ENCODE data around the gene ZNF691.

Gene ZNF691

DNA sequence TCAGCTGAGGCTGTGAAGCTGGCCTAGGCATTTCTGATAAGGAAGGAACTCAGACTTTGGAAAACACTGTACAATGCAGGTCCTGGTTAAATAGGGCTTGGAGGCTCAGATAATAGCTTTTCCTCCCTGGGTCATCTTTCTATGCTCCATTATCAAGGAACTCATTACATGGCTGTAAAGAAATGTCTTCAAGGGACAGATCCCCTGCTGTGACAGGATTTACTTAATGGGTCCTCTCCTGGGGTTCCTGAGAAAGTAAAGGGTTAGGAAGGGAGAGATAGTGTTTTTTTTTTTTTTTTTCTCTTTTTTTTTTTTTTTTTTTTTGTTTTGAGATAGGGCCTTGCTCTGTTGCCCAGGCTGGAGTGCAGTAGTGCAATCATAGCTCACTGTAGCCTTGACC is 15.1 kb upstream of the ZNF691 start:
- in situ Hi-C loops (cut with MboI; ENCODE audit: low sequenced_read_pairs, unreplicated experiment), result no loop called here
- DNase-seq (ENCODE audit: low spot score), result no peak
- TF ChIP-seq, protein P1, sequence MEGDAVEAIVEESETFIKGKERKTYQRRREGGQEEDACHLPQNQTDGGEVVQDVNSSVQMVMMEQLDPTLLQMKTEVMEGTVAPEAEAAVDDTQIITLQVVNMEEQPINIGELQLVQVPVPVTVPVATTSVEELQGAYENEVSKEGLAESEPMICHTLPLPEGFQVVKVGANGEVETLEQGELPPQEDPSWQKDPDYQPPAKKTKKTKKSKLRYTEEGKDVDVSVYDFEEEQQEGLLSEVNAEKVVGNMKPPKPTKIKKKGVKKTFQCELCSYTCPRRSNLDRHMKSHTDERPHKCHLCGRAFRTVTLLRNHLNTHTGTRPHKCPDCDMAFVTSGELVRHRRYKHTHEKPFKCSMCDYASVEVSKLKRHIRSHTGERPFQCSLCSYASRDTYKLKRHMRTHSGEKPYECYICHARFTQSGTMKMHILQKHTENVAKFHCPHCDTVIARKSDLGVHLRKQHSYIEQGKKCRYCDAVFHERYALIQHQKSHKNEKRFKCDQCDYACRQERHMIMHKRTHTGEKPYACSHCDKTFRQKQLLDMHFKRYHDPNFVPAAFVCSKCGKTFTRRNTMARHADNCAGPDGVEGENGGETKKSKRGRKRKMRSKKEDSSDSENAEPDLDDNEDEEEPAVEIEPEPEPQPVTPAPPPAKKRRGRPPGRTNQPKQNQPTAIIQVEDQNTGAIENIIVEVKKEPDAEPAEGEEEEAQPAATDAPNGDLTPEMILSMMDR (IDR thresholded peaks at IDR 0.05; ENCODE audit: borderline replicate concordance, control extremely low read depth, extremely low read depth, insufficient read depth, missing control alignments), result no peak

DNA sequence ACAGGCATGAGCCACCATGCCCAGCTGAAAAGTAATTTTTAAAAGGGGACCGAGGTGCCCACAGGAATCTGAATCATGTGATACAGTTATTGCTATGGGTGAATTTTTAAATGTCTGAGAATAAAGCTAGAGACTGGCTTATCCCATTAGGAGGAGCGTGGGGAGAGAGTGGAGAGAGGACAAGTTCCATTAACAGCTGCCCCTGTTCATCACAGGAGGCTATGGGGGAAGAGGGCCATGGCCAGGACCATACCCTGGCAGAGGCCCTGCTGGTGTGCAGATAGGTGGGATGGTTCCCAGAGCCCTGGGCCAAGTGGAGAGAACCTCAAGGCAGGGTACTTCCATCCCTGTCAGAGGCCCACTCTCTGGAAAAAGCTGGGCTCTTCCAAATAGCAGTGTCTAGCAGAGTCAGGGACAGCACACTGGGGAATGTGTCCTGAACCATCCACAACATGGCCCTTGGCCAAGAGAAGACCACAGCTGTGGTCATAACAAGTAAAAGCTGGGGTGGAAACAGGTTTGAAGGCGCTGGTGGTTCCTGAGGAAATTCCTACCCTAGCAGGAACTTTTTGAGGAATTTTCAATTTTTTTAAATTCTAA is 13.7 kb upstream of the ZNF691 start:
- DNase-seq (ENCODE audit: low spot score), result no peak
- in situ Hi-C loops (cut with MboI; ENCODE audit: low sequenced_read_pairs, unreplicated experiment), result no loop called here
- TF ChIP-seq, protein P1 (IDR thresholded peaks at IDR 0.05; ENCODE audit: borderline replicate concordance, control extremely low read depth, extremely low read depth, insufficient read depth, missing control alignments), result no peak

DNA sequence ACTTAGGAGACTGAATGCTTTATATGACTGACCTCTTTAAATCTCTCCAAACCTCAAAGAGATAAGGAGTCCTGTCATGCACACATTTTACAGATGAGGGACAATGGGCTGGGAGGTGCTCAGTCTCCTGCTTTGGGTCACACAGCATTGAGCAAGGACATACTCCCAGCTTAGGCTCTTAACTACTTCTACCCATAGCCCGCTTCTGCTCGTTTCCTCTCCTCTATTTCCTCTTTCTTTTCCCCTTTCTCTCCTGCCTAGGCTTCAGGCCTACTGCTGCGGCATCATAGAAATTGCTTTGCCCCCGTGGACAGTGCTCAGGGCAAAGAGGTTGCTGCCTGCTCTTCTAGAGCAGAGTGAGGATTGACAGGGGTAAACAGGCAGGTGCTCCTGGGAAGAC is 12.4 kb upstream of the ZNF691 start:
- in situ Hi-C loops (cut with MboI; ENCODE audit: low sequenced_read_pairs, unreplicated experiment), result no loop called here
- no peak for DNase-seq (ENCODE audit: low spot score)
- TF ChIP-seq, protein P1 (IDR thresholded peaks at IDR 0.05; ENCODE audit: borderline replicate concordance, control extremely low read depth, extremely low read depth, insufficient read depth, missing control alignments), result no peak

DNA sequence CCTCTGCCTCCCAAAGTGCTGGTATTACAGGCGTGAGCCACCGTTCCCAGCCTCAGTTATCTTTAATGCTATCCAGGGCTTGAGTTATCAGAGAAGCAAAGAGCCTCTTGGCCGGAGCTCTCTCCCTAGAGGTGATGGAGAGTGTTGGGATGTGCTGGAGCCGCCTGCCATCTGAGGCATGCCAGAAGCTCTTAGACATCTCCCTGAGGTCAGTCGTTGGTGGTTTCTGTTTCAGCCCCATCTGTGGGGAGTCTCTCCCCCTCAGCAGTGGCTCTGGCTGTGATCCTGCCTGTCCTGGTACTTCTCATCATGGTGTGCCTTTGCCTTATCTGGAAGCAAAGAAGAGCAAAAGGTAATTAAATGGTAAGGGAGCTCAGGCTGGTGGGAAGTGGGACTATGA is 11.6 kb upstream of the ZNF691 start:
- DNase-seq (ENCODE audit: low spot score), result no peak
- in situ Hi-C loops (cut with MboI; ENCODE audit: low sequenced_read_pairs, unreplicated experiment), result no loop called here
- TF ChIP-seq, protein P1 (IDR thresholded peaks at IDR 0.05; ENCODE audit: borderline replicate concordance, control extremely low read depth, extremely low read depth, insufficient read depth, missing control alignments), result no peak

DNA sequence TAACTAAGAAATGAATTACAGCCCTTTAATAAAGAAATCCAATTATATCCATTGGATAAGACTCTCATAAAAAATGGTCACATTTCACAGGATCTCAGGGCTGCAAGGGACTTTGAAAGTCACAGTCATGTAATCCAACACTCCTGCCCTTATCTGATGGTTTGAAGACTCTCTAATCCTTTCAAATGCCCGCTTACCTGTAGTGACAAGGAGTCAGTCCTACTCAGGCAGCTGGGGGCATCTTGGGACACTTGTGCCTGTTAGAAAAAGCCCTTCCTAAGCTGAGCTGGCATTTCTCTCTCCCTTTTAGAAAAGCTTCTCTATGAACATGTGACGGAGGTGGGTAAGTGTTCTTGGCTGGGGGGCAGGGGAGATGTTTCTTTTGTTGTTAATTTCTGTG is 11.0 kb upstream of the ZNF691 start:
- in situ Hi-C loops (cut with MboI; ENCODE audit: low sequenced_read_pairs, unreplicated experiment), result no loop called here
- TF ChIP-seq, protein P1 (IDR thresholded peaks at IDR 0.05; ENCODE audit: borderline replicate concordance, control extremely low read depth, extremely low read depth, insufficient read depth, missing control alignments), result no peak
- no peak for DNase-seq (ENCODE audit: low spot score)

DNA sequence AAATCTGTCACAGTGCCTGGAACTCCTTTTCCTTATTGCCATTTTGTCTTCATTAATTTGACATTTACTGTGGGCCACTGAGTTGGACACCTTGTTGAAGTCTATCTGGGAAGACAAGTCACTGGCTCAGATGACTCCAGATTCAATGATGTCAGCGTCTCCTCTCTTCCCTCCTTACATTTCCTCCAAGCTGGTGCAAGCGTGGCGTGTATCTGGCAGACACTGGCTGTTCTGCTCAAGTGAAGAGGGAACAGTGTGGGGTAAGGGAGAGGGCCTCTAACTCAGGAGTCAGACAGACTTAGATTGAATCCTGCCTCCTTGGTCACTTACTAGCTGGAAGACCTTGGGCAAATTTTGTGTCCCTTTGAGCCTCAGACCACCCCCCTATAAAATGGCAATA is 8.7 kb upstream of the ZNF691 start:
- TF ChIP-seq, protein P1 (IDR thresholded peaks at IDR 0.05; ENCODE audit: borderline replicate concordance, control extremely low read depth, extremely low read depth, insufficient read depth, missing control alignments), result no peak
- no peak for DNase-seq (ENCODE audit: low spot score)
- in situ Hi-C loops (cut with MboI; ENCODE audit: low sequenced_read_pairs, unreplicated experiment), result no loop called here
